ENCODE data around the gene ELL. TPM values are rescaled to one million over a fixed set of nuclear protein-coding genes. Genes with fewer than 3 reads are reported as not detected.

Gene ELL
- polyA plus RNA-seq, 1 donor = 9.6 TPM

- peaks cover 27% of the 10 kb centered on the region for H3K36me3 ChIP-seq (ENCODE audit: control insufficient read depth, insufficient read depth, low read length)
- peaks cover 4% of the 10 kb centered on the region for H3K9me3 ChIP-seq (ENCODE audit: control insufficient read depth, low read depth, low read length)
- peak overlapping the region; percentile 63 for H3K27ac ChIP-seq (ENCODE audit: low read length)
- peaks cover 30% of the 10 kb centered on the region for H3K4me1 ChIP-seq (ENCODE audit: control insufficient read depth, insufficient read depth, low read length)
- no peak for DNase-seq
- H3K4me3 ChIP-seq (ENCODE audit: low read length) = no peak overlapping the region
- H3K27me3 ChIP-seq (ENCODE audit: control insufficient read depth, insufficient read depth, low read length) = no peaks in the 10 kb centered on the region
- no CpG with 5 or more reads among the region's 17 CpGs for WGBS (ENCODE audit: insufficient coverage, low lambda C conversion rate)
These were observed 93.6 kb downstream of the ELL start for GRCh38 chr19:18428173-18428786.

GRCh38 chr19:18427743-18428113 lies 94.1 kb downstream of the ELL start:
- Histone ChIP-seq H3K9me3 (ENCODE audit: control insufficient read depth, low read depth, low read length) (peaks cover 4% of the 10 kb centered on the region), H3K27ac (ENCODE audit: low read length) (no peak overlapping the region), H3K4me3 (ENCODE audit: low read length) (no peak overlapping the region), H3K36me3 (ENCODE audit: control insufficient read depth, insufficient read depth, low read length) (peaks cover 25% of the 10 kb centered on the region), H3K4me1 (ENCODE audit: control insufficient read depth, insufficient read depth, low read length) (peaks cover 33% of the 10 kb centered on the region), H3K27me3 (ENCODE audit: control insufficient read depth, insufficient read depth, low read length) (no peaks in the 10 kb centered on the region)
- no CpG with 5 or more reads among the region's 12 CpGs for WGBS (ENCODE audit: insufficient coverage, low lambda C conversion rate)
- no peak for DNase-seq

GRCh38 chr19:18427080-18427742 lies 94.7 kb downstream of the ELL start:
- Histone ChIP-seq H3K4me3 (ENCODE audit: low read length) (no peak overlapping the region), H3K27ac (ENCODE audit: low read length) (no peak overlapping the region), H3K36me3 (ENCODE audit: control insufficient read depth, insufficient read depth, low read length) (peaks cover 24% of the 10 kb centered on the region), H3K9me3 (ENCODE audit: control insufficient read depth, low read depth, low read length) (peaks cover 4% of the 10 kb centered on the region), H3K4me1 (ENCODE audit: control insufficient read depth, insufficient read depth, low read length) (peaks cover 36% of the 10 kb centered on the region), H3K27me3 (ENCODE audit: control insufficient read depth, insufficient read depth, low read length) (no peaks in the 10 kb centered on the region)
- no CpG with 5 or more reads among the region's 16 CpGs for WGBS (ENCODE audit: insufficient coverage, low lambda C conversion rate)
- no peak for DNase-seq

GRCh38 chr19:18426416-18426767 lies 95.5 kb downstream of the ELL start:
- no peak overlapping the region for H3K4me3 ChIP-seq (ENCODE audit: low read length)
- no peak overlapping the region for H3K27ac ChIP-seq (ENCODE audit: low read length)
- H3K27me3 ChIP-seq (ENCODE audit: control insufficient read depth, insufficient read depth, low read length) = no peaks in the 10 kb centered on the region
- H3K4me1 ChIP-seq (ENCODE audit: control insufficient read depth, insufficient read depth, low read length) = peaks cover 43% of the 10 kb centered on the region
- WGBS (ENCODE audit: insufficient coverage, low lambda C conversion rate) = no CpG with 5 or more reads among the region's 8 CpGs
- H3K36me3 ChIP-seq (ENCODE audit: control insufficient read depth, insufficient read depth, low read length) = peaks cover 18% of the 10 kb centered on the region
- no peak for DNase-seq
- H3K9me3 ChIP-seq (ENCODE audit: control insufficient read depth, low read depth, low read length) = peaks cover under 1% of the 10 kb centered on the region

- Histone ChIP-seq H3K27ac (ENCODE audit: low read length) (no peak overlapping the region), H3K9me3 (ENCODE audit: control insufficient read depth, low read depth, low read length) (no peaks in the 10 kb centered on the region), H3K36me3 (ENCODE audit: control insufficient read depth, insufficient read depth, low read length) (peaks cover 16% of the 10 kb centered on the region), H3K4me1 (ENCODE audit: control insufficient read depth, insufficient read depth, low read length) (peaks cover 50% of the 10 kb centered on the region), H3K4me3 (ENCODE audit: low read length) (no peak overlapping the region), H3K27me3 (ENCODE audit: control insufficient read depth, insufficient read depth, low read length) (no peaks in the 10 kb centered on the region)
- WGBS (ENCODE audit: insufficient coverage, low lambda C conversion rate) = no CpG with 5 or more reads among the region's 18 CpGs
- DNase-seq = no peak
These were observed 96.1 kb downstream of the ELL start for GRCh38 chr19:18425515-18426415.

- no peak for DNase-seq
- Histone ChIP-seq H3K9me3 (ENCODE audit: control insufficient read depth, low read depth, low read length) (no peaks in the 10 kb centered on the region), H3K27me3 (ENCODE audit: control insufficient read depth, insufficient read depth, low read length) (no peaks in the 10 kb centered on the region), H3K27ac (ENCODE audit: low read length) (no peak overlapping the region), H3K36me3 (ENCODE audit: control insufficient read depth, insufficient read depth, low read length) (peaks cover 14% of the 10 kb centered on the region), H3K4me1 (ENCODE audit: control insufficient read depth, insufficient read depth, low read length) (peaks cover 51% of the 10 kb centered on the region), H3K4me3 (ENCODE audit: low read length) (no peak overlapping the region)
- no CpG with 5 or more reads among the region's 17 CpGs for WGBS (ENCODE audit: insufficient coverage, low lambda C conversion rate)
These were observed 96.9 kb downstream of the ELL start for GRCh38 chr19:18424890-18425514.

- Histone ChIP-seq H3K4me1 (ENCODE audit: control insufficient read depth, insufficient read depth, low read length) (peaks cover 44% of the 10 kb centered on the region), H3K27me3 (ENCODE audit: control insufficient read depth, insufficient read depth, low read length) (no peaks in the 10 kb centered on the region), H3K4me3 (ENCODE audit: low read length) (no peak overlapping the region), H3K9me3 (ENCODE audit: control insufficient read depth, low read depth, low read length) (no peaks in the 10 kb centered on the region), H3K27ac (ENCODE audit: low read length) (no peak overlapping the region), H3K36me3 (ENCODE audit: control insufficient read depth, insufficient read depth, low read length) (peaks cover 14% of the 10 kb centered on the region)
- no CpG with 5 or more reads among the region's 22 CpGs for WGBS (ENCODE audit: insufficient coverage, low lambda C conversion rate)
- DNase-seq = no peak
These were observed 97.6 kb downstream of the ELL start for GRCh38 chr19:18424122-18424889.

- DNase-seq = no peak
- Histone ChIP-seq H3K27ac (ENCODE audit: low read length) (no peak overlapping the region), H3K9me3 (ENCODE audit: control insufficient read depth, low read depth, low read length) (no peaks in the 10 kb centered on the region), H3K36me3 (ENCODE audit: control insufficient read depth, insufficient read depth, low read length) (peaks cover 11% of the 10 kb centered on the region), H3K4me3 (ENCODE audit: low read length) (no peak overlapping the region), H3K4me1 (ENCODE audit: control insufficient read depth, insufficient read depth, low read length) (peaks cover 41% of the 10 kb centered on the region), H3K27me3 (ENCODE audit: control insufficient read depth, insufficient read depth, low read length) (no peaks in the 10 kb centered on the region)
- WGBS (ENCODE audit: insufficient coverage, low lambda C conversion rate) = 100% methylated on average over 1 of the region's 21 CpGs
These were observed 98.4 kb downstream of the ELL start for GRCh38 chr19:18423258-18424020.

- Histone ChIP-seq H3K4me3 (ENCODE audit: low read length) (no peak overlapping the region), H3K4me1 (ENCODE audit: control insufficient read depth, insufficient read depth, low read length) (peaks cover 49% of the 10 kb centered on the region), H3K36me3 (ENCODE audit: control insufficient read depth, insufficient read depth, low read length) (peaks cover 8% of the 10 kb centered on the region), H3K27me3 (ENCODE audit: control insufficient read depth, insufficient read depth, low read length) (no peaks in the 10 kb centered on the region), H3K27ac (ENCODE audit: low read length) (no peak overlapping the region), H3K9me3 (ENCODE audit: control insufficient read depth, low read depth, low read length) (no peaks in the 10 kb centered on the region)
- DNase-seq = no peak
- WGBS (ENCODE audit: insufficient coverage, low lambda C conversion rate) = no CpG with 5 or more reads among the region's 14 CpGs
These were observed 99.2 kb downstream of the ELL start for GRCh38 chr19:18422530-18423191.
